ENCODE measurements around the gene ITPRID2.

The ITPRID2 gene

GRCh38 chr2:181970160-181970794 lies 78.7 kb downstream of the ITPRID2 start:
- no peak for DNase-seq

GRCh38 chr2:181971032-181971431 lies 79.5 kb downstream of the ITPRID2 start:
- no peak for DNase-seq

GRCh38 chr2:181972431-181973170 lies 81.1 kb downstream of the ITPRID2 start:
- no peak for DNase-seq

GRCh38 chr2:181973171-181973783 lies 81.7 kb downstream of the ITPRID2 start:
- no peak for DNase-seq

- no peak for DNase-seq
These were observed 86.3 kb downstream of the ITPRID2 start for GRCh38 chr2:181977661-181978350.

- DNase-seq = no peak
These were observed 87.0 kb downstream of the ITPRID2 start for GRCh38 chr2:181978351-181979150.
